T-cell (primary cell): ENCODE data around the gene AASDH. TPM values are rescaled to one million over a fixed set of nuclear protein-coding genes. Genes with fewer than 3 reads are reported as not detected.

ENCODE experiments used
- ATAC-seq, 4 experiments: fragments of 200-7000 bp in 3 of 4; fragments of 150-1000 bp in 1 of 4; cut with Tn5 transposase; replicated peaks in 1 of 4; 1 replicate in 3 of 4; 2 replicates in 1 of 4; pipeline ENCODE4 v1.10.0; 2021; ENCODE audit warnings: moderate library complexity in 3 of 4, mild to moderate bottlenecking in 2 of 4, moderate number of reproducible peaks in 1 of 4
- CTCF ChIA-PET, 2 donors: fragments of 300-600 bp; sonication (Branson Sonifier 250); formaldehyde crosslinking; loops; one replicate each; lab custom pipeline; 2022; ENCODE audit warnings: antibody characterized with exemption in 2 of 2; lab: Charles Lee
- POLR2A ChIA-PET, 2 donors: fragments of 300-600 bp; sonication (Branson Sonifier 250); formaldehyde crosslinking; loops; one replicate each; lab custom pipeline; 2022; ENCODE audit warnings: antibody characterized with exemption in 2 of 2; lab: Charles Lee
- DNase-seq, 35 experiments: peaks; one replicate each; pipeline versions ENCODE4 v3.0.0 to v3.0.0-alpha.2; 2013 to 2023
- H3K27ac ChIP-seq: one replicate; pipeline ENCODE4 v1.5.1; 2013; ENCODE audit warnings: low read length
- H3K27me3 ChIP-seq, 2 experiments: replicated peaks in 1 of 2; 1 replicate in 1 of 2; 2 replicates in 1 of 2; pipeline versions ENCODE4 v1.6.1 to v1.7.0; 2013; ENCODE audit warnings: low read length in 1 of 2, mixed read lengths in 1 of 2; ENCODE audit not compliant: control insufficient read depth in 2 of 2, insufficient read depth in 2 of 2; ENCODE audit errors: extremely low read depth in 1 of 2
- H3K36me3 ChIP-seq, 2 donors: 1 replicate in 1 of 2; 2 replicates in 1 of 2; pipeline versions ENCODE4 v1.6.1 to v1.7.0; 2013; ENCODE audit warnings: low read length in 1 of 2; ENCODE audit not compliant: control insufficient read depth in 2 of 2, insufficient read depth in 1 of 2; ENCODE audit errors: extremely low read depth in 1 of 2
- H3K4me1 ChIP-seq, 2 experiments: 1 replicate in 1 of 2; 2 replicates in 1 of 2; pipeline versions ENCODE4 v1.6.1 to v1.7.0; 2013; ENCODE audit warnings: low read length in 2 of 2, mixed read lengths in 1 of 2; ENCODE audit not compliant: insufficient read depth in 2 of 2, control insufficient read depth in 1 of 2; ENCODE audit errors: extremely low read depth in 1 of 2
- H3K4me3 ChIP-seq, 2 donors: 1 replicate in 1 of 2; 2 replicates in 1 of 2; pipeline versions ENCODE4 v1.5.1 to v1.7.0; 2013; ENCODE audit warnings: mild to moderate bottlenecking in 2 of 2, low read length in 1 of 2, moderate library complexity in 1 of 2; ENCODE audit not compliant: control insufficient read depth in 1 of 2; ENCODE audit errors: extremely low read depth in 1 of 2
- H3K9me3 ChIP-seq: 2 replicates; pipeline ENCODE4 v1.7.0; 2013
- H3K27ac Mint-ChIP-seq, 2 donors: one replicate each; pipeline ENCODE4 v1.8.0; 2020 to 2021; ENCODE audit warnings: mild to moderate bottlenecking in 2 of 2, mixed read lengths in 2 of 2
- H3K27me3 Mint-ChIP-seq, 2 donors: one replicate each; pipeline ENCODE4 v1.8.0; 2021 to 2022; ENCODE audit warnings: mixed read lengths in 2 of 2
- H3K36me3 Mint-ChIP-seq: one replicate; pipeline ENCODE4 v1.8.0; 2021; ENCODE audit warnings: mixed read lengths
- H3K4me1 Mint-ChIP-seq, 3 donors: one replicate each; pipeline ENCODE4 v1.8.0; 2020 to 2022; ENCODE audit warnings: mixed read lengths in 3 of 3, mild to moderate bottlenecking in 1 of 3
- H3K4me3 Mint-ChIP-seq, 3 donors: one replicate each; pipeline ENCODE4 v1.8.0; 2020 to 2022; ENCODE audit warnings: mild to moderate bottlenecking in 3 of 3, mixed read lengths in 3 of 3, moderate library complexity in 3 of 3
- H3K9me3 Mint-ChIP-seq, 3 donors: one replicate each; pipeline ENCODE4 v1.8.0; 2020 to 2022; ENCODE audit warnings: mixed read lengths in 3 of 3
- WGBS: methylation state at CpG from one replicate; pipeline ENCODE4 v1.1.5; 2013; ENCODE audit warnings: missing lambda C conversion rate; ENCODE audit not compliant: insufficient coverage; 5-methylcytosine and 5-hydroxymethylcytosine counted together
- total RNA-seq, 35 experiments: library from RNA in 6 of 35; stranded (reverse) in 6 of 35; fragments of 120-200 nt in 1 of 35; gene quantifications; one replicate each; pipeline versions ENCODE4 v1.2.1 to v1.2.4 and lab custom pipeline; 2013 to 2026

AASDH gene
- total RNA-seq, 5 donors from 2014 or later (not counting 1 experiment from before 2014, with no cell fraction given): 13.3 to 17.7 (median 16.0) TPM

- no peak for ATAC-seq
- Histone ChIP-seq H3K4me3 (peak overlapping the region in 1 of 2 donors; percentile 32), H3K27ac (peak overlapping the region; percentile 13)
These were observed 1.2 kb downstream of the AASDH start for GRCh38 chr4:56386091-56386490.

GRCh38 chr4:56375458-56375857, 11.8 kb downstream of the AASDH start:
- Mint-ChIP-seq H3K27ac (no peak overlapping the region), H3K9me3 (no peaks in the 10 kb centered on the region)
- 86% methylated on average over 2 of the region's 2 CpGs for WGBS

More at GRCh38 chr4:56386091-56386490, 1.2 kb downstream of the AASDH start:
- Histone ChIP-seq H3K9me3 (no peaks in the 10 kb centered on the region), H3K4me1 (peaks cover 11 to 15% of the 10 kb centered on the region in 2 experiments), H3K36me3 (no peaks in the 10 kb centered on the region), H3K27me3 (no peaks in the 10 kb centered on the region)
- peak overlapping the region; percentile 88 to 98 (median 91) for H3K4me3 Mint-ChIP-seq
- ChIA-PET POLR2A (interaction anchor here (0.6 to 3.0 kb wide), 4 partner anchors 50 to 432 kb away, joined by 3 to 37 read pairs (median 5); partner anchors contain the start of genes PAICS (in 1 of the 2) and PPAT (in 1 of the 2)), CTCF (interaction anchor here in 1 of 2 donors (1.1 to 2.2 kb wide), 2 partner anchors 37 to 158 kb away, joined by 3 to 6 read pairs; no protein-coding TSS in a partner anchor)
- H3K36me3 Mint-ChIP-seq: peaks cover 4% of the 10 kb centered on the region
- H3K27me3 Mint-ChIP-seq: no peaks in the 10 kb centered on the region
- H3K9me3 Mint-ChIP-seq: no peaks in the 10 kb centered on the region
- H3K27ac Mint-ChIP-seq: peak overlapping the region in 1 of 2 donors; percentile 52
- peaks cover 40 to 54% (median 52%) of the 10 kb centered on the region in 3 donors for H3K4me1 Mint-ChIP-seq
- no peak for DNase-seq
- no CpG with 5 or more reads among the region's 4 CpGs for WGBS

GRCh38 chr4:56374956-56375355, 12.3 kb downstream of the AASDH start:
- Mint-ChIP-seq H3K36me3 (peaks cover 42% of the 10 kb centered on the region), H3K9me3 (no peaks in the 10 kb centered on the region), H3K27me3 (no peaks in the 10 kb centered on the region), H3K27ac (no peak overlapping the region), H3K4me3 (no peak overlapping the region), H3K4me1 (peaks cover 1 to 12% (median 3%) of the 10 kb centered on the region in 3 donors)
- Histone ChIP-seq H3K4me1 (no peaks in the 10 kb centered on the region), H3K36me3 (peaks cover 4 to 22% of the 10 kb centered on the region in 2 donors), H3K27me3 (no peaks in the 10 kb centered on the region), H3K27ac (no peak overlapping the region), H3K9me3 (no peaks in the 10 kb centered on the region), H3K4me3 (no peak overlapping the region)
- ATAC-seq (no peak), DNase-seq (no peak)
- ChIA-PET CTCF (interaction anchor here in 1 of 2 donors (1.4 kb wide), 1 partner anchor 16 kb away, joined by 3 read pairs; no protein-coding TSS in a partner anchor), POLR2A (interaction anchor here in 1 of 2 donors (0.7 kb wide), 1 partner anchor 23 kb away, joined by 5 read pairs; no protein-coding TSS in a partner anchor)
- 100% methylated on average over 1 of the region's 1 CpG for WGBS

More at GRCh38 chr4:56375458-56375857, 11.8 kb downstream of the AASDH start:
- H3K27me3 ChIP-seq: no peaks in the 10 kb centered on the region
- H3K9me3 ChIP-seq: no peaks in the 10 kb centered on the region
- peaks cover 1 to 10% (median 3%) of the 10 kb centered on the region in 3 donors for H3K4me1 Mint-ChIP-seq
- peaks cover 4 to 18% of the 10 kb centered on the region in 2 donors for H3K36me3 ChIP-seq
- no peak overlapping the region for H3K27ac ChIP-seq
- ChIA-PET POLR2A (no interaction called here), CTCF (interaction anchor here in 1 of 2 donors (1.4 kb wide), 1 partner anchor 16 kb away, joined by 3 read pairs; no protein-coding TSS in a partner anchor)
- no peak overlapping the region for H3K4me3 Mint-ChIP-seq
- no peak overlapping the region for H3K4me3 ChIP-seq
- DNase-seq (no peak), ATAC-seq (no peak)
- H3K27me3 Mint-ChIP-seq: no peaks in the 10 kb centered on the region
- peaks cover 42% of the 10 kb centered on the region for H3K36me3 Mint-ChIP-seq
- no peaks in the 10 kb centered on the region for H3K4me1 ChIP-seq

- H3K27ac Mint-ChIP-seq: no peak overlapping the region
These were observed 14.5 kb downstream of the AASDH start for GRCh38 chr4:56372774-56373173.

GRCh38 chr4:56371426-56372220, 15.7 kb downstream of the AASDH start:
- Histone ChIP-seq H3K36me3 (peaks cover 4 to 22% of the 10 kb centered on the region in 2 donors), H3K27me3 (no peaks in the 10 kb centered on the region), H3K27ac (no peak overlapping the region), H3K4me3 (no peak overlapping the region), H3K4me1 (no peaks in the 10 kb centered on the region), H3K9me3 (no peaks in the 10 kb centered on the region)
- DNase-seq: no peak
- ChIA-PET CTCF (no interaction called here), POLR2A (no interaction called here)
- H3K4me1 Mint-ChIP-seq: peaks cover 1 to 12% (median 3%) of the 10 kb centered on the region in 3 donors
- H3K36me3 Mint-ChIP-seq: peaks cover 46% of the 10 kb centered on the region
- H3K9me3 Mint-ChIP-seq: peaks cover 0 to 3% (median 0%) of the 10 kb centered on the region in 3 donors
- H3K4me3 Mint-ChIP-seq: no peak overlapping the region
- no peak for ATAC-seq
- no CpG with 5 or more reads among the region's 8 CpGs for WGBS
- no peak overlapping the region for H3K27ac Mint-ChIP-seq
- no peaks in the 10 kb centered on the region for H3K27me3 Mint-ChIP-seq

More at GRCh38 chr4:56372774-56373173, 14.5 kb downstream of the AASDH start:
- Histone ChIP-seq H3K27ac (no peak overlapping the region), H3K4me1 (no peaks in the 10 kb centered on the region), H3K4me3 (no peak overlapping the region), H3K36me3 (peaks cover 4 to 22% of the 10 kb centered on the region in 2 donors), H3K9me3 (no peaks in the 10 kb centered on the region), H3K27me3 (no peaks in the 10 kb centered on the region)
- ChIA-PET POLR2A (no interaction called here), CTCF (no interaction called here)
- no peak for DNase-seq
- no peak overlapping the region for H3K4me3 Mint-ChIP-seq
- H3K4me1 Mint-ChIP-seq: peaks cover 1 to 12% (median 3%) of the 10 kb centered on the region in 3 donors
- peaks cover 0 to 3% (median 0%) of the 10 kb centered on the region in 3 donors for H3K9me3 Mint-ChIP-seq
- no peak for ATAC-seq
- no CpG with 5 or more reads among the region's 1 CpG for WGBS
- peaks cover 51% of the 10 kb centered on the region for H3K36me3 Mint-ChIP-seq
- H3K27me3 Mint-ChIP-seq: no peaks in the 10 kb centered on the region

- H3K4me3 ChIP-seq: no peak overlapping the region
- DNase-seq (no peak), ATAC-seq (no peak)
- POLR2A ChIA-PET: no interaction called here
- H3K4me3 Mint-ChIP-seq: no peak overlapping the region
- no CpG with 5 or more reads among the region's 3 CpGs for WGBS
- no peaks in the 10 kb centered on the region for H3K9me3 ChIP-seq
- no peak overlapping the region for H3K27ac Mint-ChIP-seq
- no peaks in the 10 kb centered on the region for H3K4me1 ChIP-seq
- H3K27me3 ChIP-seq: no peaks in the 10 kb centered on the region
- CTCF ChIA-PET: no interaction called here
- no peak overlapping the region for H3K27ac ChIP-seq
- peaks cover 0 to 3% (median 0%) of the 10 kb centered on the region in 3 donors for H3K9me3 Mint-ChIP-seq
- H3K4me1 Mint-ChIP-seq: peaks cover 4 to 11% (median 5%) of the 10 kb centered on the region in 3 donors
- peaks cover 45% of the 10 kb centered on the region for H3K36me3 Mint-ChIP-seq
- peaks cover 4 to 22% of the 10 kb centered on the region in 2 donors for H3K36me3 ChIP-seq
- no peaks in the 10 kb centered on the region for H3K27me3 Mint-ChIP-seq
These were observed 16.9 kb downstream of the AASDH start for GRCh38 chr4:56370377-56370776.
